ENCODE results near the gene FAM219A.
A peak's percentile ranks its signal among the peaks of the same experiment; 100 is the strongest.
"Not testable (repeated sequence)": the region's sequence is repeated elsewhere in the genome, so short reads cannot be mapped to it uniquely, and the experiment has no call there.

Gene FAM219A

GRCh38 chr9:34374339-34374738 is 84.0 kb downstream of the FAM219A start:
- no peak for DNase-seq

GRCh38 chr9:34373749-34374148 is 84.6 kb downstream of the FAM219A start:
- no peak for DNase-seq

GRCh38 chr9:34372467-34373011 is 85.8 kb downstream of the FAM219A start:
- DNase-seq: no peak

GRCh38 chr9:34371886-34372466 is 86.4 kb downstream of the FAM219A start:
- no peak for DNase-seq

GRCh38 chr9:34370970-34371880 is 87.1 kb downstream of the FAM219A start:
- DNase-seq: peak; percentile 8

- no peak for DNase-seq
Measured at GRCh38 chr9:34370335-34370969, 87.9 kb downstream of the FAM219A start.

- no peak for DNase-seq
Measured at GRCh38 chr9:34369636-34370035, 88.7 kb downstream of the FAM219A start.

- DNase-seq: not testable (repeated sequence)
Measured at GRCh38 chr9:34368796-34369195, 89.6 kb downstream of the FAM219A start.

GRCh38 chr9:34367751-34368410 is 90.5 kb downstream of the FAM219A start:
- DNase-seq: not testable (repeated sequence)

- DNase-seq: no peak
Measured at GRCh38 chr9:34366365-34366764, 92.0 kb downstream of the FAM219A start.

GRCh38 chr9:34365282-34365681 is 93.1 kb downstream of the FAM219A start:
- no peak for DNase-seq

GRCh38 chr9:34363619-34364351 is 94.6 kb downstream of the FAM219A start:
- no peak for DNase-seq

GRCh38 chr9:34362614-34363214 is 95.7 kb downstream of the FAM219A start:
- DNase-seq: no peak

GRCh38 chr9:34352957-34353356 is 105.4 kb downstream of the FAM219A start:
- not testable (repeated sequence) for DNase-seq

- not testable (repeated sequence) for DNase-seq
Measured at GRCh38 chr9:34352122-34352652, 106.2 kb downstream of the FAM219A start.

- DNase-seq: no peak
Measured at GRCh38 chr9:34349324-34349723, 109.0 kb downstream of the FAM219A start.

Data from EL (cell line).